K562 (cell line): Measurements from ENCODE around the gene ZKSCAN5. TPM values are rescaled to one million over a fixed set of nuclear protein-coding genes. Genes with fewer than 3 reads are reported as not detected.

ENCODE experiments used
- CLOCK ChIP-seq: fragments of 250-450 bp; sonication (Bioruptor Pico); IDR thresholded peaks from 2 replicates; pipeline ENCODE4 v1.4.0; 2020; ENCODE audit warnings: mild to moderate bottlenecking, moderate library complexity, borderline replicate concordance
- CREB5 ChIP-seq: fragments of 250-450 bp; sonication (Bioruptor Pico); IDR thresholded peaks from 2 replicates; pipeline ENCODE4 v1.5.0; 2020; ENCODE audit warnings: mild to moderate bottlenecking
- CXXC5 ChIP-seq: fragments of 250-450 bp; sonication (Bioruptor Pico); IDR thresholded peaks from 2 replicates; pipeline ENCODE4 v1.8.0; 2022; ENCODE audit warnings: inconsistent platforms, mild to moderate bottlenecking, moderate library complexity
- DPF2 ChIP-seq: fragments of 450-650 bp; IDR thresholded peaks from 2 replicates; pipeline ENCODE4 v1.6.1; 2016
- ESRRA ChIP-seq: fragments of 450-650 bp; IDR thresholded peaks from 2 replicates; pipeline ENCODE4 v1.6.1; 2014; ENCODE audit warnings: low read depth, mild to moderate bottlenecking, moderate library complexity, borderline replicate concordance
- FOXO4 ChIP-seq: fragments of 450-650 bp; formaldehyde crosslinking; IDR thresholded peaks from 2 replicates; pipeline ENCODE4 v1.4.0; 2020; ENCODE audit warnings: mild to moderate bottlenecking, moderate library complexity
- HDAC1 ChIP-seq, 2 experiments: fragments of 450-650 bp; IDR thresholded peaks; 2 replicates each; pipeline ENCODE4 v1.6.1; 2016 to 2017; ENCODE audit warnings: inconsistent platforms in 1 of 2, mild to moderate bottlenecking in 1 of 2, moderate library complexity in 1 of 2
- HMBOX1 ChIP-seq: sonication (generic); IDR thresholded peaks from 2 replicates; pipeline ENCODE4 v1.6.1; 2016
- IRF2 ChIP-seq: sonication (generic); formaldehyde crosslinking; IDR thresholded peaks from 2 replicates; pipeline ENCODE4 v1.8.1; 2022; ENCODE audit warnings: mild to moderate bottlenecking, missing genetic modification reagents
- L3MBTL2 ChIP-seq: fragments of 450-650 bp; IDR thresholded peaks from 2 replicates; pipeline ENCODE4 v1.6.1; 2016; ENCODE audit warnings: mild to moderate bottlenecking, moderate library complexity
- LCOR ChIP-seq: sonication (generic); formaldehyde crosslinking; IDR thresholded peaks from 2 replicates; pipeline ENCODE4 v1.8.0; 2022; ENCODE audit warnings: mild to moderate bottlenecking, missing genetic modification reagents
- MAX ChIP-seq: sonication (generic); formaldehyde crosslinking; IDR thresholded peaks from 2 replicates; pipeline ENCODE4 v1.9.0; 2022; ENCODE audit warnings: mild to moderate bottlenecking, missing genetic modification reagents
- MEIS2 ChIP-seq: fragments of 450-650 bp; IDR thresholded peaks from 2 replicates; pipeline ENCODE4 v1.6.1; 2014; ENCODE audit warnings: mild to moderate bottlenecking; ENCODE audit not compliant: partially characterized antibody
- NR2C2 ChIP-seq, 2 experiments: fragments of 200-800 bp in 1 of 2; sonication (Bioruptor generic) in 1 of 2; sonication (generic) in 1 of 2; formaldehyde crosslinking in 1 of 2; IDR thresholded peaks; 2 replicates each; pipeline versions ENCODE4 v1.6.1 to v1.8.0; 2016 to 2022; ENCODE audit warnings: mild to moderate bottlenecking in 1 of 2, missing compliant biosample characterization in 1 of 2, missing genetic modification characterization in 1 of 2, missing genetic modification reagents in 1 of 2
- SOX6 ChIP-seq: fragments of 450-650 bp; IDR thresholded peaks from 2 replicates; pipeline ENCODE4 v1.6.1; 2014; ENCODE audit warnings: mild to moderate bottlenecking
- STAG1 ChIP-seq: sonication (generic); formaldehyde crosslinking; IDR thresholded peaks from 2 replicates; pipeline ENCODE4 v1.5.0; 2020; ENCODE audit warnings: missing genetic modification reagents, borderline replicate concordance
- TEAD1 ChIP-seq, 2 experiments: fragments of 450-650 bp in 1 of 2; sonication (generic) in 1 of 2; formaldehyde crosslinking; IDR thresholded peaks; 2 replicates each; pipeline versions ENCODE4 v1.4.0 to v1.8.0; 2020 to 2022; ENCODE audit warnings: mild to moderate bottlenecking in 2 of 2, missing genetic modification reagents in 1 of 2
- ZNF445 ChIP-seq: fragments of 250-450 bp; sonication (Bioruptor Pico); IDR thresholded peaks from 2 replicates; pipeline ENCODE4 v1.4.0; 2020; ENCODE audit warnings: low read depth, mild to moderate bottlenecking, moderate library complexity
- ZNF655 ChIP-seq: fragments of 250-450 bp; sonication (Bioruptor Pico); IDR thresholded peaks from 2 replicates; pipeline ENCODE4 v1.5.0; 2021
- ZNF780A ChIP-seq: fragments of 250-450 bp; sonication (Bioruptor Pico); IDR thresholded peaks from 2 replicates; pipeline ENCODE4 v1.5.0; 2021; ENCODE audit warnings: mild to moderate bottlenecking
- polyA plus RNA-seq, 8 experiments: library from polyadenylated mRNA; depleted of rRNA in 4 of 8; stranded (reverse) in 5 of 8; unstranded in 3 of 8; fragments of >200 nt; fragmentation: Nextera tagmentation in 2 of 8; fragmentation: Illumina TruSeq in 1 of 8; extraction: Ambion mirVana in 2 of 8; extraction: Trizol in 1 of 8; gene quantifications; 2 replicates each; pipeline versions ENCODE4 v1.2.1 to v1.2.3, GENCODE V29; 2011 to 2014; ENCODE audit warnings: inconsistent platforms in 1 of 8, missing spikeins in 1 of 8
- total RNA-seq, 7 experiments: library from RNA; depleted of rRNA in 6 of 7; stranded (reverse); fragments of >200 nt in 6 of 7; fragmentation: Illumina TruSeq in 2 of 7; extraction: Trizol in 2 of 7; gene quantifications; 2 replicates each; pipeline versions ENCODE4 v1.2.1 to v1.2.3, GENCODE V29; 2011 to 2021; ENCODE audit warnings: low replicate concordance in 1 of 7

Gene ZKSCAN5
- total and polyA plus RNA-seq, 9 of the 15 experiments (the other 6 are each of a cell fraction or from before 2014, with no cell fraction given): 4.2 to 19.0 (median 15.0) TPM

GRCh38 chr7:99539213-99539811, 34.9 kb downstream of the ZKSCAN5 start (continued):
- TF ChIP-seq L3MBTL2 (peak; percentile 84), TEAD1 (CRISPR knock-in tag; IDR thresholded peaks at IDR 0.05) (0 out of 4 replicates have a peak, but pooled peaks of 1 of the 2 experiments have one; percentile 48), SOX6 (0 out of 2 replicates have a peak, but pooled peaks have one; percentile 19), ZNF445 (no peak), STAG1 (CRISPR knock-in tag) (no peak), ZNF655 (no peak), DPF2 (no peak), LCOR (CRISPR knock-in tag) (0 out of 2 replicates have a peak, but pooled peaks have one; percentile 44), ZNF780A (CRISPR knock-in tag) (no peak), CREB5 (CRISPR knock-in tag) (no peak), IRF2 (CRISPR knock-in tag) (no peak), CLOCK (CRISPR knock-in tag) (no peak), HDAC1 (IDR thresholded peaks at IDR 0.05) (0 out of 4 replicates have a peak, but pooled peaks of 1 of the 2 experiments have one; percentile 21), ESRRA (peak; percentile 29; the same call in 1 of the 2 replicates), FOXO4 (CRISPR knock-in tag) (no peak), NR2C2 (CRISPR knock-in tag; IDR thresholded peaks at IDR 0.05) (no peak), NR2C2 (tag; IDR thresholded peaks at IDR 0.05) (no peak), MAX (CRISPR knock-in tag) (0 out of 2 replicates have a peak, but pooled peaks have one; percentile 31), CXXC5 (CRISPR knock-in tag) (no peak), HMBOX1 (no peak), MEIS2 (peak; percentile 81)
